AG04450 (cell line): Measurements from ENCODE around the gene CAPG. TPM values are rescaled to one million over a fixed set of nuclear protein-coding genes. Genes with fewer than 3 reads are reported as not detected.

Experiments used
- CTCF ChIA-PET: fragments of 300-600, 350-600 bp; formaldehyde crosslinking; extraction: SDS; loops from one replicate; lab custom pipeline; 2022; ENCODE audit warnings: antibody characterized with exemption, inconsistent platforms; lab: Charles Lee
- POLR2A ChIA-PET: fragments of 350-600 bp; formaldehyde crosslinking; extraction: SDS; loops from one replicate; lab custom pipeline; 2021; ENCODE audit warnings: antibody characterized with exemption, inconsistent platforms; lab: Yijun Ruan, JAX
- DNase-seq: peaks from one replicate; pipeline ENCODE4 v3.0.0-alpha.2; 2011; ENCODE audit warnings: low read depth, low spot score
- H3K27ac ChIP-seq: one replicate; pipeline ENCODE4 v1.5.1; 2012; ENCODE audit warnings: low read depth, low read length, control low read depth
- H3K27me3 ChIP-seq: one replicate; pipeline ENCODE4 v1.6.0; 2012; ENCODE audit warnings: low read length; ENCODE audit not compliant: control insufficient read depth, insufficient read depth
- H3K4me3 ChIP-seq: 2 replicates; pipeline ENCODE4 v1.5.1; 2011; ENCODE audit warnings: mild to moderate bottlenecking, low read depth, low read length, control low read depth
- H3K9me3 ChIP-seq: 2 replicates; pipeline ENCODE4 v1.5.1; 2012; ENCODE audit warnings: low read length; ENCODE audit not compliant: control insufficient read depth, insufficient read depth
- CTCF ChIP-seq: IDR thresholded peaks from 2 replicates; pipeline ENCODE4 v1.5.1; 2011; ENCODE audit warnings: low read depth, low read length, control low read depth, inconsistent platforms
- polyA plus RNA-seq: library from polyadenylated mRNA; depleted of rRNA; stranded (reverse); fragments of >200 nt; gene quantifications from 2 replicates; pipeline ENCODE4 v1.2.3, GENCODE V29; 2011

Gene CAPG
- polyA plus RNA-seq, 1 experiment: 70.5 TPM

- TF ChIP-seq CTCF: no peak
- Histone ChIP-seq H3K9me3 (peaks cover 3% of the 10 kb centered on the region; the same call in 1 of the 2 replicates), H3K27ac (no peak overlapping the region), H3K27me3 (no peaks in the 10 kb centered on the region), H3K4me3 (no peak overlapping the region)
- DNase-seq: no peak
- POLR2A ChIA-PET: interaction anchor here (1.3 to 6.1 kb wide), 4 partner anchors 12 to 128 kb away, joined by 8 to 115 read pairs (median 24); partner anchors contain the start of gene MAT2A
- CTCF ChIA-PET: interaction anchor here (1.3 to 6.0 kb wide), 5 partner anchors 115 to 215 kb away, joined by 5 to 124 read pairs (median 12); partner anchors contain the start of gene MAT2A
Observed at GRCh38 chr2:85422072-85422457, 11.9 kb upstream of the CAPG start.

GRCh38 chr2:85421260-85422071, 11.3 kb upstream of the CAPG start:
- POLR2A ChIA-PET: interaction anchor here (0.6 to 6.1 kb wide), 10 partner anchors 12 to 195 kb away, joined by 3 to 115 read pairs (median 5); partner anchors contain the start of genes MAT2A and USP39
- DNase-seq: no peak
- Histone ChIP-seq H3K9me3 (peaks cover 3% of the 10 kb centered on the region; the same call in 1 of the 2 replicates), H3K27ac (peak overlapping the region; percentile 83), H3K4me3 (no peak overlapping the region), H3K27me3 (no peaks in the 10 kb centered on the region)
- TF ChIP-seq CTCF: no peak
- CTCF ChIA-PET: interaction anchor here (0.6 to 6.0 kb wide), 14 partner anchors 8 to 216 kb away, joined by 3 to 124 read pairs (median 4); partner anchors contain the start of gene MAT2A

GRCh38 chr2:85420536-85421259, 10.5 kb upstream of the CAPG start:
- H3K27ac ChIP-seq: peak overlapping the region; percentile 83
- ChIA-PET POLR2A (interaction anchor here (1.0 to 6.1 kb wide), 9 partner anchors 13 to 195 kb away, joined by 3 to 115 read pairs (median 6); partner anchors contain the start of genes MAT2A and USP39), CTCF (interaction anchor here (0.6 to 6.0 kb wide), 17 partner anchors 9 to 217 kb away, joined by 3 to 124 read pairs (median 4); partner anchors contain the start of gene MAT2A)
- DNase-seq: no peak
- TF ChIP-seq CTCF: peak; percentile 97
- no peak overlapping the region; the same call in 1 of the 2 replicates for H3K4me3 ChIP-seq
- peaks cover 3% of the 10 kb centered on the region; the same call in 1 of the 2 replicates for H3K9me3 ChIP-seq
- no peaks in the 10 kb centered on the region for H3K27me3 ChIP-seq

- no peak for DNase-seq
- POLR2A ChIA-PET: interaction anchor here (0.5 to 6.1 kb wide), 10 partner anchors 14 to 212 kb away, joined by 3 to 115 read pairs (median 6); partner anchors contain the start of genes C2orf68, ELMOD3, MAT2A and RETSAT
- CTCF ChIA-PET: interaction anchor here (1.0 to 6.0 kb wide), 6 partner anchors 118 to 218 kb away, joined by 5 to 124 read pairs (median 11); partner anchors contain the start of gene MAT2A
Observed at GRCh38 chr2:85419009-85419675, 9.0 kb upstream of the CAPG start.

More at GRCh38 chr2:85419009-85419675, 9.0 kb upstream of the CAPG start:
- H3K27me3 ChIP-seq: no peaks in the 10 kb centered on the region
- peak overlapping the region; percentile 78 for H3K4me3 ChIP-seq
- peaks cover 3% of the 10 kb centered on the region; the same call in 1 of the 2 replicates for H3K9me3 ChIP-seq
- no peak for TF ChIP-seq CTCF
- H3K27ac ChIP-seq: peak overlapping the region; percentile 83
